Ammon's horn (tissue), 1 donor: Measurements from ENCODE around the gene SRPK2.
"Not testable (repeated sequence)": the region's sequence is repeated elsewhere in the genome, so short reads cannot be mapped to it uniquely, and the experiment has no call there.

Experiments
- DNase-seq: peaks from one replicate; pipeline ENCODE4 v3.0.0-alpha.2; 2016; ENCODE audit warnings: low spot score

SRPK2 gene

GRCh38 chr7:105339404-105340323, 49.1 kb downstream of the SRPK2 start:
- no peak for DNase-seq

DNA sequence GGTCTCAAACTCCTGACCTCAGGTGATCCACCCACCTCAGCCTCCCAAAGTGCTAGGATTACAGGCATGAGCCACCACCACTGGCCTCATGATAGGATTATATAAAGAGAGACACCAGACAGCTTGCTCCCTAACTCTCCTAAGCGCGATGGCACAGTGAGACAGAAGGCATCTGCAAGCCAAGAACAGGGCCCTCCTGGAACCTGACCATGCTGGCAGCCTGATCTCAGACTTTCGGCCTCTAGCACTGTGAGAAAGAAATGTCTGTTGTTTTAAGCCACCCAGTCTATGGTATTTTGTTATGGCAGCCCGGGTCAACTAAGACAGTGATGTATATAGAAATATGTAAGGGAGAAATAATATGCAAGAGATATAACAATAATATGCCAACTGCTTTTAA, 51.2 kb downstream of the SRPK2 start:
- peak; percentile 46 for DNase-seq

- DNase-seq = no peak
Measured at GRCh38 chr7:105336009-105336408, 52.7 kb downstream of the SRPK2 start.

DNA sequence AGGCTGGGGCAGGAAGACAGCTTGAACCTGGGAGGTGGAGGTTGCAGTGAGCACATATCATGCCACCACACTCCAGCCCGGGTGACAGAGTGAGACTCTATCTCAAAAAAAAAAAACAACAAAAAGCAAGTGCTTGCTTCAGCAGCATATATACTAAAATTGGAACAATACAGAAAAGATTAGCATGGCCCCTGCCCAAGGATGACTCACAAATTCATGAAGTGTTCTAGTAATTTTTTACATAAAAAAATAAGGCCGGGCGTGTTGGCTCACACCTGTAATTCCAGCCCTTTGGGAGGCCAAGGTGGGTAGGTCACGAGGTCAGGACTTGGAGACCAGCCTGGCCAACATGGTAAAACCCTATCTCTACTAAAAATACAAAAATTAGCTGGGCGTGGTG, 56.1 kb downstream of the SRPK2 start:
- DNase-seq = not testable (repeated sequence)

- DNase-seq = no peak
Measured at GRCh38 chr7:105330526-105330925, 58.2 kb downstream of the SRPK2 start.

- no peak for DNase-seq
Measured at GRCh38 chr7:105327201-105327600, 61.5 kb downstream of the SRPK2 start.

DNA sequence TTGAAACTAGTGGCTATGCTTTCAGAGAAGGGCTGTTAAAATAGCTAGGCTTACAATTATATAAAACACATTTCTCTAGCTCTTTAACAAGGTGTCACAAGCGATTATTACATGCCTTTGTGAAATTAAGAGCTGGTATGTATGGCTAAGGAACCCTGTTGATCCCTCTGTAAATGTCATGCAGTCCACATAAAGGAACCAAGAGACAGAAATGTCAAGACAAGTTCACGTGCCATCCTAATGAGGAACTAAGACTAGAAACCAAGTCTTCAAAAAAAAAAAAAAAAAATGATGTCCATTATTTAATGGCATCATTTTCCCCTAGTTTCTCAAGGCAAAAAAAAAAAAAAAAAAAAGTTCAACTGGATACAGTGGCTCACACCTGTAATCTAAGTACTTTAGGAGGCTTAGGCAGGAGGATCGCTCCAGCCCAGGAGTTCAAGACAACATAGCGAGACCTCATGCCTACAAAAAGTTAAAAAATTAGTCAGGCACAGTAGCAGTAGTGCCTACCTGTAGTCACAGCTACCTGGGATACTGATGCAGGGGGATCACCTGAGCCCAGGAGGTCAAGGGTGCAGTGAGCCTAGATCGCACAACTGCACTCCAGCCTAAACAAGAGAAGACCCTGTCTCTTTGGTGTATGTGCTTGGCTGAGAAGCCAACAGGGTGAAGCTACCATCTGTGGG, 63.4 kb downstream of the SRPK2 start:
- DNase-seq = no peak

DNA sequence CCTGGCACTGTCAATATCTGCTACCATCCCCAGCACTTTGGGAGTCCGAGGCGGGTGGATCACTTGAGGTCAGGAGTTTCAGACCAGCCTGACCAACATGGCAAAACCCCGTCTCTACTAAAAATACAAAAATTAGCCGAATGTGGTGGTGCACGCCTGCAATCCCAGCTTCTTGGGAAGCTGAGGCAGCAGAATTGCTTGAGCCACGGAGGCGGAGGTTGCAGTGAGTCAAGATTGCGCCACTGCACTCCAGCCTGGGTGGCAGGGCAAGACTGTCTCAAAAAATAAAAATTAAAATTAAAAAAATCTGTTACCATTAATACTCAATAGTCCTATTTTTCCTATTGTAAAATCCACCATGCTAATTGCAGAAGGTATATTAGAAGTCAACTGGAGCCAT, 64.1 kb downstream of the SRPK2 start:
- not testable (repeated sequence) for DNase-seq

DNA sequence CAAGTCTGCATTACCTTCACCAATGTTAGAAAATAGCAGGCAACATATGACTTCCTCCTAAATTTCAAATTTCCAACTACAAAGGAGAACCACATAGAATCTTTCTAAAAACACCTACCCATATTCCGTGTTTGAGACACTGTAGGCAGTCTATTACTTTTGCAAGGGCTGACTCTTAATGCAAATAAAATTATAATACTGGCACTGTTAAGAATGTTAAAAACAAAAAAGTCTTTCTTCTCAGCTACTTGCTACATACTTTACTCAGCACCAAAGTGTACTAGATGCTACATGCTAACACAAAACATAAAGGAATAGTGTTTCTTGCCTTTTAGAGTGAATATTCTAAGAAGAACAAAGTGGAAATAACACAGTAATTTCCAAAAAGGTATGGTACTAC, 65.4 kb downstream of the SRPK2 start:
- no peak for DNase-seq

GRCh38 chr7:105322655-105323277, 66.0 kb downstream of the SRPK2 start:
- DNase-seq = no peak

- DNase-seq = no peak
Measured at GRCh38 chr7:105321754-105322455, 66.8 kb downstream of the SRPK2 start.

GRCh38 chr7:105320896-105321295, 67.8 kb downstream of the SRPK2 start:
- DNase-seq = no peak

- no peak for DNase-seq
Measured at GRCh38 chr7:105319578-105319977, 69.1 kb downstream of the SRPK2 start.

DNA sequence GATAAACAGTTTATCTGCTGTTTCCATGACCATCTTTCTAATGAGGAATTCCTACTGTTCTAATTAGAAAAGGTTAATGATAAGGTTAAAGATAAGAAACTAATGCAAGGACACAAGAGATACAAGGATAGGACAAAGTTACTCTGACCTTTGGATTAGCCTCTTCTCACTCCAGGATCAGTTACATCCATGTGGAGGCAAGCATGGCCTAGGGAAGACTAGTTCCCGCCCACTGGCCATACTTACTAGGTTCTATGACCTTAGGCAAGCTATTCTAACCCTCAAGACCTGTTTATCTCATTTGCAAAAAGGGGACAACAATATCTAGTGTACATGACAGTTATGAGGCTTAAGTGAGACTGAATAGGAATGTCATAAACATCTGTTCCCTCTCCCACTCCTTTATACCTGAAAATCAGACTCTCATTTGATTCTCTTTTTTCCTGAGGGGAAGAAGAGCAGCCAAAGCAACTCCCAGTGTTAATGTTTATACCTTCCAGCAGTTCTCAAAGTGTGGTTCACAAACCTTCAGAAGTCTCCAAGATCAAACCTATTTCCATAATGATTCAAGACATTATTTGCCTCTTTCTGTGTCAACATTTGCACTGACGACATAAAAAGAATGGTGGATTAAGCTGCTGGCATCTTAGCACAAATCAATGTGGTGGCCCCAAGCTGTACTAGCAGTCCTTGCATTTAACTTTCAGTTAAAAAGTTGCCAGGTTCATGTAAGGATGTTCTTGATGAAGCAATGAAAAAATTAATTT, 72.0 kb downstream of the SRPK2 start:
- no peak for DNase-seq

DNA sequence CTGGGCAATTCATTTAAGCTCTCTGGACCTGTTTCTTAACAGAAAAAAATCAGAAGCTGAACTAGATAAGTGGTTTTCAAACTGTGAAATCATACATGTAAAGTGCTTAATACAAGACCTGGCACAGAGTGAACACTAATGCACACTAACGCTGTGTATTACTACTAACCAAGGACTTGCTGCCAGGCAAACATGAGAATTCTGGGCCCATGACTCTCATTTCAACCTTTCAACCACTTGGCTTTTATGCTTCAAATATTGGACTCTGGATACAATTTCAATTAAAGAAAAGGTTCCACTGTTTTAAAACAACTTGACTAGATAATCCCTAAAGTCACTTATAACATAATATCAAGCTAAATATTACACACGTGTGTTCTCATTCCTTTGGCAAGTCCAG, 73.4 kb downstream of the SRPK2 start:
- DNase-seq = no peak

DNA sequence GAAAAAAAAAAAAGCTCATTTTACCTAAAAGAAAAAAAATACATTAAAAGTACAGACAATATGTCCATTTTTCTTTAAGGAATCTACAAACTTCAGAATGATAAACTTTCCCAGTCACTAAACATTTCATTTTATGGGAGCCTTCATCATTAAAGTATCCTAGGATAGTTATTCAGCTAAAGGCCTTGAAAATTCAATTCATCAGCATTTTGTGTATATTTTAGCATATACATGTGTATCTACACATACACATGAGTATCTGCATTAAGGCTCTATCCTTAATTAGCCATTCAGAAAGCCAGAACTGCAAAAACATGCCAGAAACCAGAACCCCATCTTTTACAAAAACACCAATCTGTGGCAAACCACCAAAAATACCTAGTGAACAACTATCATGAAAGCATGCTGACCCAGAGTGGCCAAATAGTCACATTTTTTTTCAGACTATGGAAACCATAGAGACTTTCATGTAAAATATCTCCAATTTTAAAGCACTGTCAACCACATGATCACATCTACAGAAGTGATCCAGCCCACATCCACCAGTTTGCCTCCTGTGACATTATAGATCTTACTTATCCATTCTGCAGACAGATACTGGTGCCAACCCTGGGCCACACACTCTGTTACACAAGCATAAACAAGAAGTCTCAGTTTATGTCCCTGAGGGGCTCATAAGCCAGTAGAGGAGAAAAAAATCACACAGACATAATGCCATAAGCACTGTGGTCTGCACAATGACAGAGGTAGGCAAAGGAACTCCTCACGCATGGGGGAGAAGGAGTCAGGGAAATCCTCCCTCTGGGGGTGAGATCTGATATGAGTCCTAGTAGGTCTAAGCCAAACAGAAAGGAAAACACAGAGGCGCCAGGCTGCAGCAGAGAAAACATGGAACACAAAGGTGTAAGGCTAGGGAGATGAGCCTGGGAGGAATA, 79.2 kb downstream of the SRPK2 start:
- no peak for DNase-seq

DNA sequence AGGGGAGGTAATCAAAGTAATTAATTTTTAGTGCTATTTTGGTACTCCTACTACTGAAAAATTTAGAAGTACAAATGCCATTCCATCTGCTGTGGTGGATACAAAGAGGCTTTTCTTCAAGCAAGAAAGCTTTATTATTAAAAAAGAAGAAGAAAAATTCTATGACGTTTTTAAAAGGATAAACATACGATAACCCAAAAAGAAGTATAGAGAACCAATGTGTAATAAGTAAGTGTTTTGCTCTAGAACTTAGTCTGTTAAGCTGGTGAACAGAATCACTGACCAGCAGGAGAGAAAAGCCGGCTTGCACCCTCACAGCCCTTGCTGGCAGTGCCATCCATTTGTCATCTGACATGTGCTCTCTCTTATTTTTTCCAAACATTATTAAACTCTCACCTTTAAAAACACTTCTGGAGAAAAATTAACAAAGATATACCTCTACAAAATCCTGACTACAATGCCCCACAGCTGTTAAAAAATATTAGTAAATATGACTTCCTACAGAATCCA, 81.5 kb downstream of the SRPK2 start:
- peak; percentile 38 for DNase-seq

DNA sequence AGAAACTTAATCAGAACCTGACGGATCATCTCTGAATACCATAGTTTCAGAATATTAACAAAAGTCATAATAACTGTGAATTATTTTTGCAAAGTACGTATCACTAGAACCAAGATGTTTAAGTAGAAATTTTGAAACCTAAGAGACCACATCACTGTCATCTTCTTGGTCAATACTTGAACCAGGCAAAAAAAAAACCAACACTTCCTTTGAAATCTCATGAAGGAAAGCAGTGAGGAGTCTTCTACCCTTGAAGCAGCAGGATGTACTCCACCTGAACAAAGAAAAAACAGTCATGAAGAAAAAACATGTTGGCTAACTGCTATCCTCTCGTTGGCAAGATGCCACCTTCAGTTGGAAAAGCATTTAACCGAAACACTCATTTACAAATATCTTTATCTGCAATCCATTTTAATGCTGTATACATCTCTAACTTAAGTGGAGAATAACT, 82.4 kb downstream of the SRPK2 start:
- DNase-seq = no peak

- no peak for DNase-seq
Measured at GRCh38 chr7:105305633-105306032, 83.1 kb downstream of the SRPK2 start.
